Fibroblast of lung (primary cell): ENCODE data around the gene SEPTIN12.

ENCODE experiments used
- CTCF ChIP-seq, 2 donors: IDR thresholded peaks in 1 of 2; conservative IDR thresholded peaks in 1 of 2; 1 replicate in 1 of 2; 2 replicates in 1 of 2; pipeline ENCODE4 v1.5.1; 2011 to 2012; ENCODE audit warnings: low read length in 2 of 2, control low read depth in 1 of 2, inconsistent platforms in 1 of 2, low read depth in 1 of 2, mild to moderate bottlenecking in 1 of 2
- EZH2 ChIP-seq: IDR thresholded peaks from 2 replicates; pipeline ENCODE4 v1.5.1; 2012; ENCODE audit warnings: low read length, control low read depth, mild to moderate bottlenecking; ENCODE audit errors: missing control alignments

- TF ChIP-seq CTCF (conservative IDR thresholded peaks at IDR 0.05 in 1 of 2, IDR thresholded peaks at IDR 0.05 in 1 of 2; ENCODE audit: low read depth in 1 of 2, low read length in 2 of 2) (no peak), EZH2 (no peak)
These were observed 25.9 kb downstream of the SEPTIN12 start for GRCh38 chr16:4762205-4762604.
